PC-3 (cell line): ENCODE data around the gene LGR4. TPM values are rescaled to one million over a fixed set of nuclear protein-coding genes. Genes with fewer than 3 reads are reported as not detected.

Experiments
- ATAC-seq: fragments of 200-7000 bp; cut with Tn5 transposase; 2 replicates; pipeline ENCODE4 v1.9.1; 2020; ENCODE audit warnings: mild to moderate bottlenecking, moderate library complexity
- BruUV-seq: library from RNA; stranded (reverse); fragments of 400-500 nt; replicated peaks from 2 replicates; lab custom pipeline; 2021; lab: Mats Ljungman, UMichigan
- CTCF ChIA-PET: fragments of 300-600 bp; sonication (Branson Sonifier 250); formaldehyde crosslinking; loops from one replicate; lab custom pipeline; 2022; ENCODE audit warnings: antibody characterized with exemption; lab: Charles Lee
- POLR2A ChIA-PET: fragments of 300-600 bp; sonication (Branson Sonifier 250); formaldehyde crosslinking; loops from one replicate; lab custom pipeline; 2022; ENCODE audit warnings: antibody characterized with exemption; ENCODE audit not compliant: unreplicated experiment; lab: Charles Lee
- DNase-seq: peaks from one replicate; pipeline ENCODE4 v3.0.0-alpha.2; 2015
- H2AFZ ChIP-seq: fragments of 300-600 bp; sonication (generic); 2 replicates; pipeline ENCODE4 v1.6.0; 2016; ENCODE audit warnings: antibody characterized with exemption, low read length
- H3F3A ChIP-seq: fragments of 300-600 bp; sonication (generic); one replicate; pipeline ENCODE4 v1.6.0; 2017; ENCODE audit warnings: antibody characterized with exemption, low read length, control low read depth, mild to moderate bottlenecking; ENCODE audit not compliant: unreplicated experiment
- H3K27ac ChIP-seq: fragments of 300-600 bp; sonication (generic); 2 replicates; pipeline ENCODE4 v1.5.1; 2016; ENCODE audit warnings: mild to moderate bottlenecking, low read length
- H3K27me3 ChIP-seq: fragments of 300-600 bp; sonication (generic); 2 replicates; pipeline ENCODE4 v1.6.1; 2016; ENCODE audit warnings: low read length, mixed read lengths
- H3K36me3 ChIP-seq: fragments of 300-600 bp; sonication (generic); 2 replicates; pipeline ENCODE4 v1.6.1; 2016; ENCODE audit warnings: low read depth, mixed run types, low read length, mixed read lengths
- H3K4me1 ChIP-seq: fragments of 300-600 bp; sonication (generic); 2 replicates; pipeline ENCODE4 v1.5.1; 2016; ENCODE audit warnings: low read length; ENCODE audit not compliant: insufficient read depth
- H3K4me2 ChIP-seq: fragments of 300-600 bp; sonication (generic); 2 replicates; pipeline ENCODE4 v1.6.0; 2016; ENCODE audit warnings: low read length
- H3K4me3 ChIP-seq: fragments of 300-600 bp; sonication (generic); 2 replicates; pipeline ENCODE4 v1.5.1; 2016; ENCODE audit warnings: mild to moderate bottlenecking, low read length, mixed read lengths
- H3K79me2 ChIP-seq: fragments of 300-600 bp; sonication (generic); 2 replicates; pipeline ENCODE4 v1.6.1; 2017; ENCODE audit warnings: low read length, mixed read lengths
- H3K9ac ChIP-seq: fragments of 300-600 bp; sonication (generic); 2 replicates; pipeline ENCODE4 v1.6.0; 2016; ENCODE audit warnings: mild to moderate bottlenecking, low read length
- H3K9me2 ChIP-seq: fragments of 300-600 bp; sonication (generic); replicated peaks from 2 replicates; pipeline ENCODE4 v1.6.1; 2016; ENCODE audit warnings: mixed run types, low read length, mixed read lengths
- H3K9me3 ChIP-seq: fragments of 300-600 bp; sonication (generic); 2 replicates; pipeline ENCODE4 v1.6.1; 2016; ENCODE audit warnings: low read length, mixed read lengths
- H4K20me1 ChIP-seq: fragments of 300-600 bp; sonication (generic); 2 replicates; pipeline ENCODE4 v1.6.1; 2016; ENCODE audit warnings: low read length, mixed read lengths
- EZH2 ChIP-seq: fragments of 300-600 bp; sonication (generic); IDR thresholded peaks from one replicate; pipeline ENCODE4 v1.6.1; 2017; ENCODE audit warnings: antibody characterized with exemption, mild to moderate bottlenecking, low read length; ENCODE audit not compliant: unreplicated experiment
- EZH2phosphoT487 ChIP-seq: fragments of 300-600 bp; sonication (generic); IDR thresholded peaks from 2 replicates; pipeline ENCODE4 v1.6.1; 2018; ENCODE audit warnings: mild to moderate bottlenecking, antibody characterized with exemption, low read length, borderline replicate concordance
- intact Hi-C: fragments of 100-400 bp; cut with micrococcal nuclease; formaldehyde crosslinking; loops from 2 replicates; pipeline ENCODE4 v1.9.0; 2023
- total RNA-seq: library from RNA; depleted of rRNA; stranded (reverse); fragments of >200 nt; gene quantifications from 2 replicates; pipeline ENCODE4 v1.2.3, GENCODE V29; 2014
- TF ChIP-seq, protein P1 (sequence below): fragments of 300-600 bp; sonication (generic); conservative IDR thresholded peaks from 2 replicates; pipeline ENCODE4 v1.5.1; 2017; ENCODE audit warnings: antibody characterized with exemption, low read depth, mild to moderate bottlenecking, low read length

Gene LGR4
- total RNA-seq, 1 experiment from 2014 or later, result 13.5 TPM

DNA sequence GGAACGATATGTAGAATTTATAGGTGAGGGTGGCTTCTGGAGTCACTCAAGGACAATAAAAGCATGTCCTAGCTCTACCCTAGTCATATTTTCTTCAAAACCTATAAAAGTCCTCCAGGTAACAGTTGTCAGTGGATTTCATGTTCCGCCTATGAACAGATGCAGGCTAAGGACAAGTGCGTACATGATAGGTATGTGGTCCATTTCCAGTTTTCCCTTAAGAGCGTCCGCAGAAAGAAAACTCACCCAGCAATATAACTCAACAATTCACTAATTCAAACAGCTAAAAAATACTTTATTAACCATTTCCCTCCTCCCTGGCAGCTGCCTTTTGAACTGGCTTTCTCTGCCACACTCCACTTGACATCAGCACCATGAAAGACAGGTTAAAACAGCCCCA lies 59.4 kb downstream of the LGR4 start:
- intact Hi-C loops, result no loop called here
- H3K9me2 ChIP-seq, result no peaks in the 10 kb centered on the region
- H3K4me1 ChIP-seq, result peaks cover 39% of the 10 kb centered on the region
- no peaks in the 10 kb centered on the region for H3K27me3 ChIP-seq
- DNase-seq (no peak), ATAC-seq (no peak)
- no peaks in the 10 kb centered on the region for H3K9me3 ChIP-seq
- H3F3A ChIP-seq, result no peaks in the 10 kb centered on the region
- H3K4me2 ChIP-seq, result no peak overlapping the region
- no peaks in the 10 kb centered on the region for H3K36me3 ChIP-seq
- no peak overlapping the region for H3K9ac ChIP-seq
- POLR2A ChIA-PET, result no interaction called here
- H2AFZ ChIP-seq, result no peak overlapping the region
- H3K4me3 ChIP-seq, result no peak overlapping the region
- H3K27ac ChIP-seq, result no peak overlapping the region
- peaks cover 35% of the 10 kb centered on the region for H3K79me2 ChIP-seq
- CTCF ChIA-PET, result no interaction called here
- TF ChIP-seq, protein P1, sequence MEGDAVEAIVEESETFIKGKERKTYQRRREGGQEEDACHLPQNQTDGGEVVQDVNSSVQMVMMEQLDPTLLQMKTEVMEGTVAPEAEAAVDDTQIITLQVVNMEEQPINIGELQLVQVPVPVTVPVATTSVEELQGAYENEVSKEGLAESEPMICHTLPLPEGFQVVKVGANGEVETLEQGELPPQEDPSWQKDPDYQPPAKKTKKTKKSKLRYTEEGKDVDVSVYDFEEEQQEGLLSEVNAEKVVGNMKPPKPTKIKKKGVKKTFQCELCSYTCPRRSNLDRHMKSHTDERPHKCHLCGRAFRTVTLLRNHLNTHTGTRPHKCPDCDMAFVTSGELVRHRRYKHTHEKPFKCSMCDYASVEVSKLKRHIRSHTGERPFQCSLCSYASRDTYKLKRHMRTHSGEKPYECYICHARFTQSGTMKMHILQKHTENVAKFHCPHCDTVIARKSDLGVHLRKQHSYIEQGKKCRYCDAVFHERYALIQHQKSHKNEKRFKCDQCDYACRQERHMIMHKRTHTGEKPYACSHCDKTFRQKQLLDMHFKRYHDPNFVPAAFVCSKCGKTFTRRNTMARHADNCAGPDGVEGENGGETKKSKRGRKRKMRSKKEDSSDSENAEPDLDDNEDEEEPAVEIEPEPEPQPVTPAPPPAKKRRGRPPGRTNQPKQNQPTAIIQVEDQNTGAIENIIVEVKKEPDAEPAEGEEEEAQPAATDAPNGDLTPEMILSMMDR, result no peak
- TF ChIP-seq EZH2 (no peak), EZH2phosphoT487 (no peak)
- no TSS peak for BruUV-seq
- H4K20me1 ChIP-seq, result no peaks in the 10 kb centered on the region

DNA sequence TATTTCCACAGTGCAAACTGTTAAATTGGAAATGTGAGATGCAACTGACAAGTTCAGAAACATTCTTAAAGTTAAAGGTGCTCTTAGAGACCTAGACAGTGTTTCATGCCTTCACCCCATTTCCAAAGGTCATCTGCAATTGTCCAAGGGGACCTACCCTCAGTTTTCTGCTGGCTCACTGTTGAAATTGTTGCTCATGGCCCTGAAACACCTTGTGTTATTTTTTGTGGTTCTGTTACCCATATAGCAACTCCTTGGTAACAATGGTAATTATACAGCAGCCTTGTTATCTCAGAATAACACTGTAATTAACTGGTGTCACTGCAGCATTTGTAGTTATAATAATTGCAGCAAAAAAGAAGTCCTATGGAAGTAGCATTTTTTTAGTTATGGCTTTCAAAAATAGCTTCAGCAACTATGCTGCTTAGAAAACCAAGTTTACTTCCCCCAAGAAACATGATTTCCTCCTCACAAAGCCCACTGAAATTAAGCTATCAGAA lies 60.3 kb downstream of the LGR4 start:
- Histone ChIP-seq H3K9me3 (no peaks in the 10 kb centered on the region), H3F3A (no peaks in the 10 kb centered on the region), H3K9me2 (no peaks in the 10 kb centered on the region), H4K20me1 (no peaks in the 10 kb centered on the region), H3K36me3 (no peaks in the 10 kb centered on the region), H2AFZ (no peak overlapping the region), H3K27me3 (no peaks in the 10 kb centered on the region), H3K9ac (no peak overlapping the region), H3K4me3 (no peak overlapping the region), H3K27ac (no peak overlapping the region), H3K4me2 (no peak overlapping the region), H3K4me1 (peaks cover 37% of the 10 kb centered on the region), H3K79me2 (peaks cover 33% of the 10 kb centered on the region)
- BruUV-seq, result no TSS peak
- TF ChIP-seq, protein P1, result no peak
- no peak for TF ChIP-seq EZH2phosphoT487
- no peak for TF ChIP-seq EZH2
- ChIA-PET POLR2A (no interaction called here), CTCF (interaction anchor here (0.6 kb wide), 1 partner anchor 16 kb away, joined by 3 read pairs; no protein-coding TSS in a partner anchor)
- DNase-seq (no peak), ATAC-seq (no peak)
- intact Hi-C loops, result no loop called here

DNA sequence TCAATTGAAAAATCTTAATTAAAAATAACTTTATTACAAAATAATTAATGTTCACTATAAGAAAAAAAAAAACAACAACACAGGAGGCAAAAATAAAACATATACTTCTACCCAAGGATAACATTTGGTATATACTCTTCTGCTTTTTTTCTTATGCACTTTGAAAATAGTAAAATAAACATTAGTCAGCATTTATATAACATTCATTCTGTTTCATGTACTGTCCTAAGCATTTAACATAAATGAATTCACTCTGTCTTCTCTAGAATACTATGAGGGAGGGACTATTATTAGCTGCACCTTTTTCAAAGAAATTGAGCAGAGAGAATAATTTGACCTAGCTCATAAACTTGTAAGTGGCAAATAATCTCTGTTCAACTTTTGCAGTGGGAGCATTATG lies 61.3 kb downstream of the LGR4 start:
- Histone ChIP-seq H3K9ac (no peak overlapping the region), H3K9me2 (no peaks in the 10 kb centered on the region), H2AFZ (no peak overlapping the region), H3K4me1 (peaks cover 27% of the 10 kb centered on the region), H3K4me3 (no peak overlapping the region), H4K20me1 (no peaks in the 10 kb centered on the region), H3K4me2 (no peak overlapping the region), H3K36me3 (no peaks in the 10 kb centered on the region), H3K27ac (no peak overlapping the region), H3K79me2 (peaks cover 32% of the 10 kb centered on the region), H3K27me3 (no peaks in the 10 kb centered on the region), H3F3A (no peaks in the 10 kb centered on the region), H3K9me3 (no peaks in the 10 kb centered on the region)
- ChIA-PET CTCF (no interaction called here), POLR2A (no interaction called here)
- DNase-seq (no peak), ATAC-seq (peak; percentile 54)
- TF ChIP-seq, protein P1, result no peak
- TF ChIP-seq EZH2phosphoT487, result no peak
- no peak for TF ChIP-seq EZH2
- BruUV-seq, result no TSS peak
- intact Hi-C loops, result no loop called here
